HUES64 (cell line): ENCODE data around the gene NUTF2.
"Not testable (repeated sequence)": the region's sequence is repeated elsewhere in the genome, so short reads cannot be mapped to it uniquely, and the experiment has no call there.

Source experiments
- H3K27ac ChIP-seq: 2 replicates; pipeline ENCODE4 v1.7.0; 2013; ENCODE audit warnings: low read depth, low read length, inconsistent platforms
- H3K27me3 ChIP-seq: 2 replicates; pipeline ENCODE4 v1.6.1; 2013; ENCODE audit warnings: mild to moderate bottlenecking, low read length; ENCODE audit not compliant: insufficient read depth
- H3K36me3 ChIP-seq: 2 replicates; pipeline ENCODE4 v1.6.1; 2013; ENCODE audit warnings: mild to moderate bottlenecking, low read length; ENCODE audit not compliant: insufficient read depth
- H3K4me1 ChIP-seq: 2 replicates; pipeline ENCODE4 v1.6.1; 2013; ENCODE audit warnings: mild to moderate bottlenecking, low read length, moderate library complexity; ENCODE audit not compliant: insufficient read depth
- H3K4me3 ChIP-seq: 2 replicates; pipeline ENCODE4 v1.5.1; 2013; ENCODE audit warnings: mild to moderate bottlenecking, low read length, moderate library complexity
- H3K9ac ChIP-seq: 2 replicates; pipeline ENCODE4 v1.6.1; 2013; ENCODE audit warnings: mild to moderate bottlenecking, low read depth, low read length
- H3K9me3 ChIP-seq: 2 replicates; pipeline ENCODE4 v1.6.1; 2013; ENCODE audit warnings: low read depth, low read length; ENCODE audit not compliant: insufficient read depth
- WGBS: fragments of 150-250, 120-280 bp; methylation state at CpG from one replicate; pipeline ENCODE4 v1.1.7; 2013; ENCODE audit warnings: missing lambda C conversion rate; 5-methylcytosine and 5-hydroxymethylcytosine counted together

Gene NUTF2

DNA sequence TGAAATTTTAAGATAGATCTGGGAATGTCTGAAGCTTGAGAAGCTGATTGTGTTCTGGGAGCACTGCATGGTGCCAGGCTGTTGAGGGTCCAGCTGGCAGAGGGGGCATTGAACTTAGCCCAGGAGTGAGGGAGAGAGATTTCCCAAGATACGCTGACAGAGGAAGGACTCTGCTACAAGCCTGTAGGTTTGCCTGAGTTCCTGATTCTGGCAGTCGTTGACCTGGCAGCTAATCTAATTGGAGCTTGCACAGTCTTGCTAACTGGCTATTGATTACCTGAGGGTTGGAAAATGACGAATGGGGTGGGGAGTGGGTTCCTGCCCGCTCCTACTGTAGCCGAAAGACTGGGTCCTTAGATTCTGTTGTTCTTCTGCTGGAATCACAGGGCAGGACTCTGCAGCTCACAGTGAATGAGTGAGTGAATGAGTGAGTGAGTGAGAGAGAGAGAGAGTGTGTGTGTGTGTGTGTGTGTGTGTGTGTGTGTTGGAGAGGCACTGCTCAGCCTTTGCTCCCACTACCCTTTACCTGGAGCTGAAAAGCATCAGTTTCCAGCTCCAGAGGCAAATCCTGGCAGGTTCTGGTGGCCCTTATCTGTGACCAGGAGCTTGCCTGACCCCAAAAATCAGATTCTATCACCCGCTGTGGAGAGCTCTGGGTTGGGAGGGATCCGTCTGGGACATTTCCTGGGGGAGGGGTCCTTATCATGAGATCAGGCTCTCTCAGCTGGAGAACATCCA is 68.2 kb downstream of the NUTF2 start:
- H3K4me3 ChIP-seq: no peak overlapping the region
- peaks cover 19% of the 10 kb centered on the region for H3K36me3 ChIP-seq
- H3K9me3 ChIP-seq: no peaks in the 10 kb centered on the region
- peak overlapping the region; percentile 3; the same call in 1 of the 2 replicates for H3K9ac ChIP-seq
- WGBS: 73% methylated on average over 6 of the region's 7 CpGs
- H3K27ac ChIP-seq: no peak overlapping the region
- H3K4me1 ChIP-seq: peaks cover 14% of the 10 kb centered on the region
- no peaks in the 10 kb centered on the region for H3K27me3 ChIP-seq

DNA sequence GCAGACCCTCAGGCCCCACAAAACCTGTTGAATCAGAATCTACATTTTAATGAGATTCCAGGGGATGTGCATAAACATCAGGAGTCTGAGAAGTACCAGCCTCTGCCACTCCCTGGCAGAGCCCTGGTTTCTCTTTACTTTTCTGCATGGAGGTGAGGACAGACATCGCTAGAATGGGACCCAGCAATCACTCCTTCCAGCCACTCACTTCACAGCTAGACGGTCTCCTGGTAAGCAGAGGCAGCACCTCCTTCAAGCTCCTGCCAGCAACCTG is 68.7 kb downstream of the NUTF2 start:
- H3K27ac ChIP-seq: not testable (repeated sequence)
- no CpG with 5 or more reads among the region's 2 CpGs for WGBS
- H3K36me3 ChIP-seq: peaks cover 17% of the 10 kb centered on the region

DNA sequence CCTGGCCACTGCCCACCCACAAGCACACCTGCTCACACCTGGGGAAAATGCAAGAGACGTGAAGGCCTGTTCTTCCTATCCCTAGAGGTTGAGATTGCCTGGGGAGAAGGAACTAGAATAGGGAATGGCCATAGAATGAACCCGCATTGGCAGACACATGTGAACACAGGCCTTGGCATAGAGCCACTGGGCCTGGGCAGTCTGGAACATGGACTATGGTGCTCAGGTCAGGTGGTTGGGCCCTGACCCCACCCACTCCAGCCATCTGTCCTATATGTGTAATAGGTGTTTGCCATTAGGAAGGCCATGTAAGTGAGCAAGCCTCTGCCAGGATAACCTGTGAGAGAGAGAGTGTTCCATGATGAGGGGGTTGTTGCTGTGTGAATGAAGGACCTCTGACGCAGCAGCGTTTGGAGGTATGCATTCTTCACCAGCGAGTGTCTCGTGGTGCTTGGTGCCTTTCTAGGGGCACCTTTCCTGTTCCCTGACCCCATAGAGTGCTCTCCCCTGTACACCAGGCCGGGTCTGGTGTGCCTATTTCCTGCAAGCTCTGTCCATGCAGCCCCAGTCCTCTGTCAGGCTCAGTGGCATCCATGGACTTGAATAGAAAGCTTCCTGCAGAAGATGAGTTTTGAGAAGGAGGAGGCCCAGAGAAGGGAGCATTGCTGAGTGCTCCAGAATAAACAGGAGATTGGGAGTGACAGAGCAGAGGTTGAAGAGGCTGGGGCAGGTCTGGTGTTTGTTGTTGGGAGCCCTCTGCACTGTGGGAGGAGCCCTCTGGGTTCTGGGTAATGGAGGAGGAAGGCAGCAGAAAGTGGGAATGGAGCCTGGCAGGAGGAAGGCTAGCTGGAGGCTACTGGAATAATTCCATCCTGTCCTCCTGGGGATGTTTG is 69.3 kb downstream of the NUTF2 start:
- Histone ChIP-seq H3K36me3 (peaks cover 17% of the 10 kb centered on the region), H3K9me3 (no peaks in the 10 kb centered on the region), H3K9ac (0 out of 2 replicates have a peak overlapping the region, but pooled peaks have one; percentile 8), H3K4me3 (no peak overlapping the region), H3K4me1 (peaks cover 14% of the 10 kb centered on the region), H3K27ac (no peak overlapping the region), H3K27me3 (no peaks in the 10 kb centered on the region)
- WGBS: 86% methylated on average over 7 of the region's 7 CpGs

More for the DNA sequence above, 68.7 kb downstream of the NUTF2 start:
- H3K9me3 ChIP-seq, H3K4me3 ChIP-seq, H3K27me3 ChIP-seq, H3K9ac ChIP-seq: not testable (repeated sequence)
- H3K4me1 ChIP-seq: peaks cover 14% of the 10 kb centered on the region

DNA sequence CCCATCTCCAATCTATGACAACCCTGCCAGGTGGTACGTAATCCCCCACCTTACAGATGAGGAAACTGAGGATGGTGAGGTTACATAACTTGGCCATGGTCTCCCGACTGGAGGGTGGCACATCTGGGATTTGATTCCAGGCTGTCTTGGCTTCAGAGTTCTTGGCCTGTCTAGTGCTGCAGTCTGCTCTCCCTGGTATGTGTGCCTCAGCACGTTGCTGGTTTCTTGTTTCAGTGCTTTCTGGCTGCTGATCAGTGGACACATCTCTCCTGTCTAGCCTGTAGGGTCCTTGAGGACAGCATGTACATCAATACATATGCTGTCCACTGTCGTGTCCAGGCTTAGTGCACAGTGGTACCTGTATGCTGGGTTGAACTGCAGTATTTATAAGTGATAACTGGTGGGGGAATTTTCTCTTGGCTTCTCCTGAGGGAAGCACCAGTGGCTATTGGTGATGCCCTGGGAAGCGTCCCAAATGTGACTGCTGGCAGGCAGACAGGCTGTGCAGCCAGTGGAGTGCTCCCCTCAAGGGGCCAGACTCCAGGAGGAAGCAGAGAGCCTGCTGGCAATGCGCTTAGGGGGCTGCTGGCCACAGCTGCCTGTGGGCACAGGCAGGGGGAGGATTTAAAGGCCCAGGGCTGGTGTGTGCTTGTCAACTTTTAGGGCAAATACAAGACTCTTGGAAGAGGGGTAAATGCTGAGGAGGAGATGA is 70.6 kb downstream of the NUTF2 start:
- Histone ChIP-seq H3K27me3 (no peaks in the 10 kb centered on the region), H3K27ac (no peak overlapping the region), H3K4me3 (no peak overlapping the region), H3K4me1 (peaks cover 14% of the 10 kb centered on the region), H3K9me3 (no peaks in the 10 kb centered on the region), H3K9ac (no peak overlapping the region), H3K36me3 (peaks cover 8% of the 10 kb centered on the region)
- 87% methylated on average over 6 of the region's 6 CpGs for WGBS

DNA sequence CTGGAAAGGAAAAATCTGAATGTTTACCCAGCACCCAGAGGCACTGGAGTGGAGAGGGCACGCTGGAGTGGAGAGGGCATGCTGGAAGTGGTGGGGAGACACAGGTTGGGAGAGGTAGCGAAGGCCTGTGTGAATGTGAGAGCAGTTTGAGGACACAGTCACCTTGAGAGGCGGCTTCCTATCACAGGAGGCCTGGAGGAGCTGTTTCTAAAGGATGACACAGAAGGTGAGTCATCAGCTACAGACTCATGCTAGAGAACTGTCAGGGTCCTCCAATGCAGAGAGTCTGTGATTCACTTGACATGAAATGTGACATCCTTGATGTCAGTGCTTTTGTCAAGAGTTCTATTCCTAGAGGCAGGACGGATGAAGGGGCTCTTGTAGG is 71.1 kb downstream of the NUTF2 start:
- Histone ChIP-seq H3K4me1 (peaks cover 14% of the 10 kb centered on the region), H3K27ac (no peak overlapping the region), H3K27me3 (no peaks in the 10 kb centered on the region), H3K4me3 (no peak overlapping the region), H3K9ac (no peak overlapping the region), H3K9me3 (no peaks in the 10 kb centered on the region), H3K36me3 (peaks cover 8% of the 10 kb centered on the region)
- 83% methylated on average over 4 of the region's 4 CpGs for WGBS

DNA sequence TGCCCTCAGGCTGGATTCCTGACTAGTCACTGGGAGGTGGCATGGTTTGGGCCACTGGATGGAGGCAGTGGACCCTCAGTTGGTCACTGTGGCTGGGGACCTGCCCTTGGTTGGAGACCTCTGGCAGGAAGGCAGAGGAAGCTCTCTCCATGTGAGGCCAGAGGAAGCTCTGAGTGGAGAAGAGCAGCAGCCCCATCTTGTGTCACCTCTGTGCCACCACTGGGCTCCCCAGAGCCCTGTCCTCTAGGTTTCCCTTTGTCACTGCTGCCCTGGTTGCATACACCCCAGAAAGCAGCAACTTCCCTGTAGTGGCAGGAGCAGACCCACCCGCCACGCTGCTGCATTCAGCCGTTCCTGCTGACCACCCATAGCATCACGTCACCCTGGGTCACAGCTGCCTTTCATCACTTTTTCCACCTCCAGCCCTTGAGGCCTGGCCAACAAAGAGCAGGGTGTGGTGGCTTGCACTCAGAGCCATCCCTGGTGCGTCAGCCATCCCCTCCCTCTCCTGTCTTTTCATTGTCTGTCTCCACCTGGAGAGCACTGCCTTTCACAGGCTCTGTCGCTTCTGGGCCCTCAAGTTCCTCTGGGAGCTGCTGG is 73.0 kb downstream of the NUTF2 start:
- no peak overlapping the region for H3K27ac ChIP-seq

More for the DNA sequence above, 73.0 kb downstream of the NUTF2 start:
- Histone ChIP-seq H3K9me3 (no peaks in the 10 kb centered on the region), H3K36me3 (peaks cover 8% of the 10 kb centered on the region), H3K27me3 (no peaks in the 10 kb centered on the region), H3K4me3 (no peak overlapping the region), H3K9ac (no peak overlapping the region), H3K4me1 (peaks cover 12% of the 10 kb centered on the region)
- WGBS: 96% methylated on average over 6 of the region's 6 CpGs
